ENCODE measurements around the gene HES4. TPM values are rescaled to one million over a fixed set of nuclear protein-coding genes. Genes with fewer than 3 reads are reported as not detected.

The HES4 gene
- total and polyA plus RNA-seq, 2 of the 13 experiments (the other 11 are each of a cell fraction or from before 2014, with no cell fraction given), result 8.8 to 10.6 TPM

- TF ChIP-seq PTBP1 (IDR thresholded peaks at IDR 0.05; ENCODE audit: low read depth, low read length, poor library complexity, severe bottlenecking) (no peak), BATF2 (CRISPR knock-in tag; IDR thresholded peaks at IDR 0.05) (no peak), ZNF788 (CRISPR knock-in tag; IDR thresholded peaks at IDR 0.05; ENCODE audit: borderline replicate concordance) (peak; percentile 78; the same call in 1 of the 2 replicates), ZFP41 (CRISPR knock-in tag; IDR thresholded peaks at IDR 0.05; ENCODE audit: borderline replicate concordance) (no peak), CREB1 (IDR thresholded peaks at IDR 0.05) (no peak), CREB1 (CRISPR knock-in tag; IDR thresholded peaks at IDR 0.05) (no peak), RXRB (CRISPR knock-in tag; IDR thresholded peaks at IDR 0.05; ENCODE audit: borderline replicate concordance) (no peak), ZNF12 (CRISPR knock-in tag; IDR thresholded peaks at IDR 0.05) (no peak), MEIS1 (CRISPR knock-in tag; IDR thresholded peaks at IDR 0.05; ENCODE audit: borderline replicate concordance) (no peak), HNF4G (IDR thresholded peaks at IDR 0.05; ENCODE audit: borderline replicate concordance, low read depth, low read length) (no peak), HNF4G (CRISPR knock-in tag; IDR thresholded peaks at IDR 0.05; ENCODE audit: borderline replicate concordance, low read depth) (no peak), ZNF775 (CRISPR knock-in tag; IDR thresholded peaks at IDR 0.05; ENCODE audit: borderline replicate concordance) (no peak), ZSCAN29 (CRISPR knock-in tag; conservative IDR thresholded peaks at IDR 0.05) (0 out of 2 replicates have a peak, but pooled peaks have one; percentile 30), ZNF891 (CRISPR knock-in tag; IDR thresholded peaks at IDR 0.05) (no peak), ZNF343 (CRISPR knock-in tag; IDR thresholded peaks at IDR 0.05) (no peak), ZNF83 (CRISPR knock-in tag; IDR thresholded peaks at IDR 0.05; ENCODE audit: borderline replicate concordance) (no peak), ZHX1 (CRISPR knock-in tag; IDR thresholded peaks at IDR 0.05; ENCODE audit: low read depth) (no peak), ZNF841 (CRISPR knock-in tag; IDR thresholded peaks at IDR 0.05; ENCODE audit: borderline replicate concordance) (no peak), MLLT10 (CRISPR knock-in tag; IDR thresholded peaks at IDR 0.05) (no peak), ZNF280B (CRISPR knock-in tag; IDR thresholded peaks at IDR 0.05; ENCODE audit: borderline replicate concordance) (no peak), NR1H2 (CRISPR knock-in tag; IDR thresholded peaks at IDR 0.05; ENCODE audit: borderline replicate concordance, low read depth) (no peak), POLR2G (IDR thresholded peaks at IDR 0.05; ENCODE audit: low read depth, low read length) (peak; percentile 37; the same call in 1 of the 2 replicates), RBFOX2 (IDR thresholded peaks at IDR 0.05; ENCODE audit: low read depth, low read length) (peak; percentile 61; the same call in 1 of the 2 replicates), RELA (CRISPR knock-in tag; IDR thresholded peaks at IDR 0.05) (no peak)
These were observed 39.4 kb downstream of the HES4 start, which contains the start of gene KLHL17 (continued) for GRCh38 chr1:960363-961131.

Measured in HepG2 (cell line).